GM19395 (cell line): ENCODE data around the gene YAF2.
"Not testable (repeated sequence)": the region's sequence is repeated elsewhere in the genome, so short reads cannot be mapped to it uniquely, and the experiment has no call there.

ENCODE experiments used
- ATAC-seq: cut with Tn5 transposase; IDR thresholded peaks from one replicate; pipeline ENCODE4 v1.9.1; 2021; ENCODE audit warnings: mild to moderate bottlenecking, moderate library complexity; ENCODE audit not compliant: unreplicated experiment

YAF2 gene

DNA sequence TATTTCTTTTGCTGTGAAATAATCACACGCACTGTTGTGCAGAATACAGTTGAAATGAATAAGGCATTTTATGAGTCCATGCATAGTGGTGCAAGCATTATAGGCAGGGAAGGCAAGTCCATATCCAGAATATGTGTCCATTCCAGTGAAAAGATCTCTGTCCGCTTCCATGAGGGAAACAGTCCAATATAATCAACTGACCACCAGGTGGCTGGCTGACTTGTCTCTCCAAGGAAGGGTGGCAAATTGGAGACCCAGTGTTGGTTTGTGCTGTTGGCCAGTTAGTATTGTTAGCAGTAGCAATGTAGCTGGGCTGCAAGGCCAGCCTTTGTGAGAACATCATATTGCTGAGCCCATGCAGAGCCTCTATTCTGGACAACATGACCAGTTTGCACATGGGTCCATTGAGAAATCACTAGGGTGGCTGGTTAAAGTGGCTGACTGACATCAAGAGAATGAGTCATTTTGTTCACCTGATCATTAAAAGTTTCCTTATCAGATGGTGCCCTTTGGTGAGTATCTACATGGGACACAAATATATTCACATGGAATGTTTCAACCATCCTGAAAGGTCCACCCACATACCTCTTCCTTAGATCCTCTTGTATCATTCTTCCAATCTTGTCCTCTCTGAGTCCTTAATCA, 17.3 kb upstream of the YAF2 start:
- ATAC-seq = no peak

DNA sequence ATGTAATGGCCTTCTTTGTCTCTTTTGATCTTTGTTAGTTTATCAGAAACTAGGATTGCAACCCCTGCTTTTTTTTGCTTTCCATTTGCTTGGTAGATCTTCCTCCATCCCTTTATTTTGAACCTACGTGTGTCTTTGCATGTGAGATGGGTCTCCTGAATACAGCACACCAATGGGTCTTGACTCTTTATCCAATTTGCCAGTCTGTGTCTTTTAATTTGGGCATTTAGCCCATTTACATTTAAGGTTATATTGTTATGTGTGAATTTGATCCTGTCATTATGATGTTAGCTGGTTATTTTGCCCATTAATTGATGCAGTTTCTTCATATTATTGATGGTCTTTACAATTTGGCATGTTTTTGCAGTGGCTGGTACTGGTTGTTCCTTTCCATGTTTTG, 14.6 kb upstream of the YAF2 start:
- not testable (repeated sequence) for ATAC-seq

DNA sequence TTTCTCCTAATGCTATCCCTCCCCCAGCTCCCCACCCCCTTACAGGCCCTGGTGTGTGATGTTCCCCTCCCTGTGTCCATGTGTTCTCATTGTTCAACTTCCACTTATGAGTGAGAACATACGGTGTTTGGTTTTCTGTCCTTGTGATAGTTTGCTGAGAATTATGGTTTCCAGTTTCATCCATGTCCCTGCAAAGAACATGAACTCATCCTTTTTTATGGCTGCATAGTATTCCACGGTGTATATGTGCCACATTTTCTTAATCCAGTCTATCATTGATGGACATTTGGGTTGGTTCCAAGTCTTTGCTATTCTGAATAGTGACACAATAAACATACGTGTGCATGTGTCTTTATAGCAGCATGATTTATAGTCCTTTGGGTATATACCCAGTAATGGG, 11.0 kb upstream of the YAF2 start:
- ATAC-seq = not testable (repeated sequence)

DNA sequence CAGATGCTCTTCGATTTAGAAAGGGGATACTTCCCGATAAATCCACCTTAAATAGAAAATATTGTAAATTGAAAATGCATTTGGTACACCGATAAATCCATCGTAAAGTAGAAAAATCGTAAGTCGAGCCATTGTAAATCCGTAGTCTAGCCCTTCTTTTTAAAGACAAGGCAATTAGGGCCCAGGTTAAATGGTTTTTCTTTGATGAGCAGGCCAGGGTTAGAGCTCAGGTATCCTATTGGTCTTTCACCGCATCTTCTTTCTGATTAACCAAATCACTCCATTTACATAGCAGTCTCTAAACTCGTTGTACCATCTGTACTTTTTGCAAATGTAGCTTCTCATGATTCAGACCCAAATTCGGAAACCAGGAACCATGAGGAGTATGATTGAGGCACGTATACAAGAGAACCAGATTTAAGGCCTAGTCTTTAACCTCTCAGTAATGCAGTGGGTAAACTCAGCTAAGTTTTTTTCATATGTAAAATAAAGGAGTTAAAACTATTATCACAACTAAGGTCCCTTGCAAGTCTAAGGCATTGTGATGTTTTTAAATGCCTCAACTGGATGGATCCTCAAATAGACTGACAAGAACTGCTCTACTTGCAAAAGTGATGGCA, 2.2 kb upstream of the YAF2 start:
- no peak for ATAC-seq

DNA sequence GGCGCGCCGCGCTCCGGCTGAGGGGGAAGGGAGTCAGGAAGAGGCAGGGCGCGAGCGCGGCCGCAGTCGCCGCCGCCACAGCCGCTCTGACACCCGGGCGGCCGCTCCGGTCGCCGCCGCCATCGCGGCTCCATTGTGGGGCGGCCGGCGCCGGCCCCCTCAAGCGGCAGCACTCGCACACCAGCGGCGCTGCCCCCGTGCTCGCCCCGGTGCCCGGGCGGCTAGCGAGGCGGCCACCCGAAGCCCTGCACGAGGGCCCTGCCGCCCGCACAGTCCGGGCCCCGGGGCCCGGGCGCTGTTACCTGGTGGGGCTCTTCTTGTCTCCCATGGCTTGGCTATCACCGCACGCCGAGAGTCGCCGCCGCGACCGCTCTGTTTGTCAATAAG, 202 bp downstream of the YAF2 start:
- ATAC-seq = peak; percentile 35

DNA sequence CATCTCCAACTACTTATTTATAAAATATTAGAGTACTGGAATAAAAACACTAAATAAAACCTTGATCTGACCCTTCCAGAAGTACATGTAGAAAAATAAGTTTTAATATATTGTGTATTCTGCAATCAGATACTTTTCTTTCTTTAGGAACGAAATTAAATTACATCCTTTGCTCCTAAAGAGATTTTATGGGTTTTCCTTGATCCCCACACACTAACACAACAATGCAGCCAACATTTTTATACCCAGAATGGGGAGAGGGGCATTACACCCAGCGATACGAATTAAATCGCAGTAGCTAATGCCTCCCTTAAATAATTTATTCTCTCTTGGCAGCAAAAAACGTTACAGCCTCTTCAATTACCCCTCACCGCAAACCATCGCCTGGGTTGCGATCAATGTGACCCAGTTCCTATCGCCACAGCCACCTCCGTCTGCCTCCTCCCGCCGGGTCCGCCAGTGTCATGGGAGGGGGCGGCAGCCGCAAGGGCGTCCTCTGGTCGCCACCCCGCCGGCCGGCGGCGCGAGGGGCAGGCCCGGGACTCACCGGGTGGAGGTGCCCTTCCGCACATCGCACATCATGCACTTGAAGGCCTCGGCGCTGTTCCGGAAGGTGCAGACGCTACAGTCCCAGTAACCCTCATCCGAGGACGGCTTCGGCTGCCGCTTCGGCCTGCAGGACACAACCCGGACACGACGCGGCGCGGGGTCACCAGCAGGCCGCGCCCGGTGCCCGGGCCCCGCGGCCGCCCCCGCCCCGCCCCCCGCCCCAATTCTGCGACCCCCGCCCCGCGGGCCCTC, 796 bp downstream of the YAF2 start:
- peak; percentile 81 for ATAC-seq

DNA sequence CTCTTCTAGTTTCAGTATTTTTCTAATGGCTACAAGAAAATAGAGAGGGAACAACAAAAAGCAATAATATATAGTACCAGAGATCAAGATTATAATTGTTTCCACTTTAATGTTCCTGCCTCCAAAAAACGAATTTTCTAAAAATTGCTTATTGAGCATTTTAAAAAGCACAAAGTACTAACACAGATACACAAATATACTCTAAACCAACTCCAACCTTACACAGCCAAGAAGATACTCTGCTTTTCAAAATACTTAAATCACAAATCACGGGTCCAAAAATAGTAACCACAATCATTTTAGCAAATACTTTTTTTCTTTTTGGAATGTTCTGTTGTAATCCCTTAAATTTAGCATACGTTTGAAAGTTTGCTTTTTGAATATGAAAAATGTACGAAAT, 2.0 kb downstream of the YAF2 start:
- ATAC-seq = no peak

DNA sequence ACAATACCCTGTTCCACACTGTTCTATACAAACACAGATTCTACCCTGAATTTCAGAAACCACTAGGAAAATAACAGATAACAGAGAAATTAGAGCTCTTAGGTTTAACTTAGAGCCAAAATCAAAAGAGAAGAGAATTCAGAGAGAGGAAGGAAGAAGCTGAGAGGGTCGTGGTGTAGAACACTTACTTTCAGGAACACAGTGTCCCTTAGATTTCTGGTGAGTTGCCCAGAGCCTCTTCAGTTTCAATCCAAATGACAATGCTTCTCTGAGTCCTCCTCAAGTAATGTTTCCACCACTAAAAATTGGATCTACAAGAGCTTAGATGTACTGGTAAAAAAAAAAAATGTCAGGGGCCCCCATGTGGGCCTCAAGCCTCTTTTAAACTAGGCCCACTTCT, 2.6 kb downstream of the YAF2 start:
- ATAC-seq = no peak

DNA sequence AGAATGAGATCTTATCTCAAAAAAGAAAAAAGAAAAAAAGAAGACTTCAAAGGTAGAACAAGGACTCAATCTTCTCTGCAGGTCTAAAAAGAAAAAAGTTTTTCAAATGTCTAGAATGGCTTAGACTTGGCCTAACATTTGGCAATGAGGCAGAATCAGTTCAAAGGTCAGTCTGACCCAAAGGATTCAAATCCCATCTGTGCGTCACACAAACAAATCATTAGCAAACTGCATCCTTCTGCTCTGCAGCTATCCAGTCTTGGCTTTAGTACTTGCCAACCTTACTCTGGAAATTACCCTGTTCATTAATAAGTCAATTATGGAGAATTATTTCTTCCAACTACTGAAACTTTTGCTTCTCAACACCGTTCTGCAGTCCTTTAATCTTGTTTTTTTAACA, 3.1 kb downstream of the YAF2 start:
- ATAC-seq = no peak

DNA sequence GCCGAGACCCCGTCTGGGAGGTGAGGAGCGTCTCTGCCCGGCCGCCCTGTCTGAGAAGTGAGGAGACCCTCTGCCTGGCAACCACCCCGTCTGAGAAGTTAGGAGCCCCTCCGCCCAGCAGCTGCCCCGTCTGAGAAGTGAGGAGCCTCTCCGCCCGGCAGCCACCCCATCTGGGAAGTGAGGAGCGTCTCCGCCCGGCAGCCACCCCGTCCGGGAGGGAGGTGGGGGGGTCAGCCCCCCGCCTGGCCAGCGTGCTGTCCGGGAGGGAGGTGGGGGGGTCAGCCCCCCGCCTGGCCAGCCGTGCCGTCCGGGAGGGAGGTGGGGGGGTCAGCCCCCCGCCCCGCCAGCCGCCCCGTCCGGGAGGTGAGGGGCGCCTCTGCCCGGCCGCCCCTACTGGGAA, 10.5 kb downstream of the YAF2 start:
- ATAC-seq = not testable (repeated sequence)

DNA sequence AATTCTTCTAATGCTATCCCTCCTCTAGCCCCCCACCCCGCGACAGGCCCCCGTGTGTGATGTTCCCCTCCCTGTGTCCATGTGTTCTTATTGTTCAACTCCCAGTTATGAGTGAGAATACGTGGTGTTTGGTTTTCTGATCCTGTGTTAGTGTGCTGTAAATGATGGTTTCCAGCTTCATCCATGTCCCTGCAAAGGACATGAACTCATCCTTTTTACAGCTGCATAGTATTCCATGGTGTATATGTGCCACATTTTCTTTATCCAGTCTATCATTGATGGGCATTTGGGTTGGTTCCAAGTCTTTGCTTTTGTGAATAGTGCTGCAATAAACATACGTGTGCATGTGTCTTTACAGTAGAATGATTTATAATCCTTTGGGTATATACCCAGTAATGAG, 13.5 kb downstream of the YAF2 start:
- ATAC-seq = not testable (repeated sequence)

DNA sequence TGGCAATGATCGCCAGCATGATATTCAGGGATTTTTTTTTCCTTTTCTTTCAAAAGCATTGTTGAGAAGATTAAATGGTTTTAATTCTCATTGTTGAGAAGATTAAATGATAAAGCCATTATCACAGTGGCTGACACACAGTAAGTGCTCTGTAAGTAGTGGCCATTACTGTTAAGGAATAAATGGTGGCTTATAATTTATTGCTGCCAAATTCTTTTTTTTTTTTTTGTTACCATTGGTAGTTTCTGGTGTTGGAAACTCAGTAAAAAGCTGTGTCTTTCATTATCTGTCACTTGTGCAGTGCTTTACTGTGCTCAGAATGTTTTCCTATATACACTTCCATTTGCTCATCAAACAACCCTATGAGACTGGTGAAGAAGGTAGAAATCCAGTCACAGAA, 15.3 kb downstream of the YAF2 start:
- ATAC-seq = no peak

DNA sequence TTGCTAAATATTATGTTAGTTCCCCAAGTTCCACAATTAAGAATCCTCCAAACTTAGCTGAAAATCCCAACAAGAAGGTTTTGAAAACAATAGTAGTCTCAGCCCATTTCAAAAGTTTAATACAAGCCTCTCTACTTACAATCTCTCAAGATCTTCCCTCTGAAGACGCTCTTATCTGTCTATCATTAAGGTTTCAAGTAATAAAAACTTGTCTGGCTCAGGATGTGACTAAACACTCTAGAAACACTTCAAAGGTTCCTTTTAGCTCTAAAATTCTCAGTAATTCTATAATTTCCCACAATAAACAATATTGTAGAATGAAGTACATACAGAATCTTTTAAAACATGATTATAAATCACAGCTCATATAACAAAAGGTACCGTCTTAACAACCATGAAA, 16.3 kb downstream of the YAF2 start:
- ATAC-seq = no peak

DNA sequence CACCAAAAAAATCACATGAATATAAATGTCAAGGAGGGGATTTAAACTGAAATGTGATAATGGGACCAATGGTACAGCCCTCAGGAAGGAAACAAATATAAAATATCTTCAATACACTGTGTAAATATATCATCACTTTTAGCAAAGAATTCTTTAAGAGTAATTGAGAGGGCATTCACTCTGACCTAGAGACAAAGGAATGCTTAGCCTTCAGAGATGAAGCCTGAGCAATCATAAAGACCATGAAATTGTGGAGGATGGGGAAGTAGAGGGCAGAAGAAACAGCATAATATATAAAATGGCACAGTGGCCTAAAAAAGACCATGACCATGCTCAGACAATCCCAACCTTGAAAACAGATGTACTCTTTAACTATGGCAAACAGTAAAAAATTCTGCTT, 20.4 kb downstream of the YAF2 start:
- ATAC-seq = no peak

DNA sequence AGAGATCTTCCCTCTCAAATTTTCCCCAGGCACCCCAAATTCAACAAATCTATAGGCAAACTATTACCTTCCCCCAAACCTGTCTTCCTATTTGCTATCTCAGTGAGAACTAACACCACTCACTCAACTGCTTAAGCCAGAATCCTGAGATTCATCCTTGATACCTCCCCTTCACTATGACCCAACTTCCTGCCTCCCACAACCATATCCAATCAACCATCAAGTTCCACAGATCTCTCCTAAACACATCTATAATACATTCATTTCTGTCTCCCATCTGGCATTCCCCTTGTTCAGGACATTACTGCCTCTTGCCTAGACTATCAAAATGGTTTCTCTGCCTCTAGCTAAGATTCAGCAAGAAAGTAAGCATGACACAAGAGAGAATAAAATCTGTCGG, 21.3 kb downstream of the YAF2 start:
- no peak for ATAC-seq

DNA sequence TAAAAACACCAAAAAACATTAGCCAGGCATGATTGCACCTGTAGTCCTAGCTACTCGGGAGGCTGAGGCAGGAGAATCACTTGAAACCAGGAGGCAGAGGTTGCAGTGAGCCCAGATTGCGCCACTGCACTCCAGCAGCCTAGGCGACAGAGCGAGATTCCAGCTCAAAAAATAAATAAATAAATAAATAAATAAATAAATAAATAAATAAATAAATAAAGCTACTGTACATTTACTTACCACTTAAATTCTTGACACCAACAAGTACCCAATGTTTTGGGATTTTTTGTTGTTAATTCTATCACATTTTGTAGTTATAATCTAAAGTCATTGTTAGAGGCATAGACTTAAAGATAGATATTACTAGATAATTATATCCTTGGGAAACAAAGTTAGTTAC, 22.3 kb downstream of the YAF2 start:
- not testable (repeated sequence) for ATAC-seq

DNA sequence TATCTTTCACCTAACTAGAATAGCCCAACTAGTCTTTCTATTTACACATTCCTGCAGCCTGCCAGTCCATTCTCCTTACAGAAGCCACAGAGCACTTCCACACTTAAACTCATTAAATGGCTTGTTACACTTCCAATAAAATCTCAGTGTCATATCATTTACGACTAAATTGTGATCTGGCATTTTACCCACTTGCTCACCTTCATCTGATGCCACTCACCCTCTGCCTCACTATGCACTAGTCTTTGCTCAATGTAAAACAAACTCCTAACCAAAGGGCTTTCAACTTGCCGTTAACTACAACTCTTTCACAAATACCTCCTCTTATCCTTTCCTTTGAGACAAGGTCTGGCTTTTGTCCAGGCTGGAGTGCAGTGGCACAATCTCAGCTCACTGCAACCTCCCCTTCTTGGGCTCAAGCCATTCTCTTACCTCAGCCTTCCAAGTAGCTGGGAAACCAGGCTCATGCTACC, 24.1 kb downstream of the YAF2 start:
- no peak for ATAC-seq

DNA sequence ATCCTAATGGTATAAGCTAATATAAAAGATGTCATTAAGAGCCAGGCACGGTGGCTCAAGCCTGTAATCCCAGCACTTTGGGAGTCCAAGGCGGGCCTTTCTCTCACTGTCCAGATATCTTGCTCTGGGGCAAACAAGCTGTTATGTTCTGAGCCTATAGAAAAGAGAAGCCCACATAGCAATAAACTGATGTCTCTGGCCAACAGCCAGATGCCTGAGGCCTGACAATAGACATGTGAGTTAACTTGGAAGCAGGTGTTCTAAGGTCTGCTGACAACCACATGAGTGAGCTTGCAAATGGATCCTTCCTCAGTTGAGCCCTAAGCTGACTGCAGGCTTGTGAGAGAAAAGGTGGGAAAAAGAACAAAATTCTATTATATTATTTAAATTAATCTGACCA, 25.0 kb downstream of the YAF2 start:
- no peak for ATAC-seq

DNA sequence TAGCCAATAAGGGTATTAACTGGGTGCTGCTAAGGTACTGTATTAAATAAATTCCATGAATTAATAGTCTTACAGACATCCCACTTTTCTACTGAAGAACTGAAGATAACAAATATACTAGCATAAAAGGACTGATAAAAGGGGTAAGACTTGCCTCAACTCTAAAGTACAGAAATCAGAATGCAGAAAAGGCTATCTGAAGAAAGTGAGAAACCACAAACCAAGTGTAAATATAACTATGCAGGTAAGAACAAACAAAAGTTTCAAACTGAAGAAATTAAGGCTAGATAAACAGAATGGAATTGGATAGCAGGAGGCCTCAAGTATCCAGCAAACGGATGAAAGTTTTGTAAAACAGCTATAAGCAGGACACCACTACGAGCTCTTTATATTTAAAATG, 29.5 kb downstream of the YAF2 start:
- no peak for ATAC-seq

DNA sequence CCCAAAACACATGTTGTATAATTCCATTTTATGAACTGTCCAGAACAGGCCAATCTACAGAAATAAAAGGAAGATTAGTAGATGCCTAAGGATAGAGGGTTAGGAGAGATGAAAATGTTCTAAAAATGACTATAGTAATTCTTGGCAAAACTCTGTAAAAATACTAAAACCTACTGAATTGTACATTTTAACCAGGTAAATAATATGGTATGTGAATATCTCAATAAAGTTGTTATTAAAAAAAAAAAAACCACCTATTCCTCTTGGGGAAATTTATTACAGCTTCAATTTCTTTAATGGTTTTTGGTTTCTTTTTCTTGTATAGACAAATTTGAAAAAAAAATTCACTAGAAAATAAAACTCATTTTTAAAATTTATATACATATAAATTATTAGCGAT, 33.2 kb downstream of the YAF2 start:
- ATAC-seq = no peak

DNA sequence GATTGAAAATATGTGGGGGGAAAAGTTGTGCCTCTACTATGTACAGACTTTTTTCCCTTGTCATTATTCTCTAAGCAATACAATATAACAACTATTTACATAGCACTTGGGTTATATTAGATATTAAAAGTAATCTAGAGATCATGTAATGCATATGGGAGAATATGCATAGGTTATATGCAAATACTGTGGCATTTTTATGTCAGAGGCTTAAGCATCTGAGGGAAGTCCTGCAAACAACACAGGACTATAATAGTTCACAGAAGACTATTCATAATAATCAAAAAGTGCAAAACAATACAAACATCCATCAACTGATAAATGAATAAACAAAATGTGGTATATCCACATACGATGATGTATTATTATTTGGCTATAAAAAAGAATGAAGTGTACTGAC, 33.7 kb downstream of the YAF2 start:
- ATAC-seq = no peak

DNA sequence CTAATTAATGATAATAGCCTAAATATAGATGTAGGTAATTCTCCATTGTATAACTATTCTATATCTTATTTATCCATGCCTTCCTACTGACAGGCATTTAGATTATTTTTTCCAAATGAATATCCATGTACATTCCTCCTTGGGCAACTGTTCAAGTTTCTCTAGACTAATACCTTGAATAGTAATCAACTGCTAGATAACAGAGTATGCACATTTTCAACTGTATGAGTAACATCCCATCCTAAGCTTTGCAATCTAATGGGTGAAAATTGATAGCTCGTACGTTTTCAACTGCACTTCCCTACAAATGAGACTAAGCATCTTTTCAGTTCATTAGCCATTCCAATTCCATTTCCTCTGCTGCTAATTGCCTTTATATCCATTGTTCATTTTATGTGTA, 37.0 kb downstream of the YAF2 start:
- no peak for ATAC-seq
